ENCODE measurements around the gene PRR14.

The PRR14 gene

GRCh38 chr16:30652718-30653117 lies 2.0 kb downstream of the PRR14 start:
- TF ChIP-seq CTCF (IDR thresholded peaks at IDR 0.05; ENCODE audit: insufficient read depth, low read length) (no peak), POLR2AphosphoS5 (IDR thresholded peaks at IDR 0.05; ENCODE audit: low read depth) (no peak), SPI1 (IDR thresholded peaks at IDR 0.05; ENCODE audit: borderline replicate concordance, low read depth) (no peak), GABPA (IDR thresholded peaks at IDR 0.05; ENCODE audit: low read depth) (no peak), REST (IDR thresholded peaks at IDR 0.05; ENCODE audit: insufficient replicate concordance, low read depth) (no peak)
- no peak overlapping the region for H3K4me3 ChIP-seq (replicated peaks; ENCODE audit: insufficient read depth, low read length)
- DNase-seq (ENCODE audit: low read depth in 1 of 2, low spot score in 1 of 2), result no peak
- no peak overlapping the region for H3K27ac ChIP-seq (replicated peaks)
- H3K27me3 ChIP-seq (ENCODE audit: insufficient read depth, poor library complexity, severe bottlenecking), result no peaks in the 10 kb centered on the region

GRCh38 chr16:30654856-30655255 lies 4.1 kb downstream of the PRR14 start:
- TF ChIP-seq CTCF (IDR thresholded peaks at IDR 0.05; ENCODE audit: insufficient read depth, low read length) (no peak), SPI1 (IDR thresholded peaks at IDR 0.05; ENCODE audit: borderline replicate concordance, low read depth) (no peak), GABPA (IDR thresholded peaks at IDR 0.05; ENCODE audit: low read depth) (no peak), REST (IDR thresholded peaks at IDR 0.05; ENCODE audit: insufficient replicate concordance, low read depth) (no peak), POLR2AphosphoS5 (IDR thresholded peaks at IDR 0.05; ENCODE audit: low read depth) (no peak)
- Histone ChIP-seq H3K4me3 (replicated peaks; ENCODE audit: insufficient read depth, low read length) (no peak overlapping the region), H3K27ac (replicated peaks) (no peak overlapping the region), H3K27me3 (ENCODE audit: insufficient read depth, poor library complexity, severe bottlenecking) (no peaks in the 10 kb centered on the region)
- DNase-seq (ENCODE audit: low read depth in 1 of 2, low spot score in 1 of 2), result no peak

- TF ChIP-seq GABPA (IDR thresholded peaks at IDR 0.05; ENCODE audit: low read depth), result no peak
- TF ChIP-seq SPI1 (IDR thresholded peaks at IDR 0.05; ENCODE audit: borderline replicate concordance, low read depth), result no peak
- TF ChIP-seq POLR2AphosphoS5 (IDR thresholded peaks at IDR 0.05; ENCODE audit: low read depth), result no peak
- no peak overlapping the region for H3K4me3 ChIP-seq (replicated peaks; ENCODE audit: insufficient read depth, low read length)
- H3K27me3 ChIP-seq (ENCODE audit: insufficient read depth, poor library complexity, severe bottlenecking), result no peaks in the 10 kb centered on the region
- H3K27ac ChIP-seq (replicated peaks), result no peak overlapping the region
- DNase-seq (ENCODE audit: low read depth in 1 of 2, low spot score in 1 of 2), result no peak
Observed at GRCh38 chr16:30655815-30656347, 5.1 kb downstream of the PRR14 start.

GRCh38 chr16:30656388-30656787 lies 5.6 kb downstream of the PRR14 start:
- H3K27me3 ChIP-seq (ENCODE audit: insufficient read depth, poor library complexity, severe bottlenecking), result no peaks in the 10 kb centered on the region
- H3K27ac ChIP-seq (replicated peaks), result no peak overlapping the region
- TF ChIP-seq CTCF (IDR thresholded peaks at IDR 0.05; ENCODE audit: insufficient read depth, low read length), result no peak
- no peak for TF ChIP-seq REST (IDR thresholded peaks at IDR 0.05; ENCODE audit: insufficient replicate concordance, low read depth)
- no peak for TF ChIP-seq SPI1 (IDR thresholded peaks at IDR 0.05; ENCODE audit: borderline replicate concordance, low read depth)
- TF ChIP-seq GABPA (IDR thresholded peaks at IDR 0.05; ENCODE audit: low read depth), result no peak
- no peak for TF ChIP-seq POLR2AphosphoS5 (IDR thresholded peaks at IDR 0.05; ENCODE audit: low read depth)
- DNase-seq (ENCODE audit: low read depth in 1 of 2, low spot score in 1 of 2), result no peak
- no peak overlapping the region for H3K4me3 ChIP-seq (replicated peaks; ENCODE audit: insufficient read depth, low read length)
